GM21528 (cell line): ENCODE results near the gene PLAGL2.
"Not testable (repeated sequence)": the region's sequence is repeated elsewhere in the genome, so short reads cannot be mapped to it uniquely, and the experiment has no call there.

Source experiments
- ATAC-seq: cut with Tn5 transposase; IDR thresholded peaks from one replicate; pipeline ENCODE4 v1.9.1; 2021; ENCODE audit warnings: mild to moderate bottlenecking, moderate library complexity; ENCODE audit not compliant: unreplicated experiment, low FRiP score

Gene PLAGL2

DNA sequence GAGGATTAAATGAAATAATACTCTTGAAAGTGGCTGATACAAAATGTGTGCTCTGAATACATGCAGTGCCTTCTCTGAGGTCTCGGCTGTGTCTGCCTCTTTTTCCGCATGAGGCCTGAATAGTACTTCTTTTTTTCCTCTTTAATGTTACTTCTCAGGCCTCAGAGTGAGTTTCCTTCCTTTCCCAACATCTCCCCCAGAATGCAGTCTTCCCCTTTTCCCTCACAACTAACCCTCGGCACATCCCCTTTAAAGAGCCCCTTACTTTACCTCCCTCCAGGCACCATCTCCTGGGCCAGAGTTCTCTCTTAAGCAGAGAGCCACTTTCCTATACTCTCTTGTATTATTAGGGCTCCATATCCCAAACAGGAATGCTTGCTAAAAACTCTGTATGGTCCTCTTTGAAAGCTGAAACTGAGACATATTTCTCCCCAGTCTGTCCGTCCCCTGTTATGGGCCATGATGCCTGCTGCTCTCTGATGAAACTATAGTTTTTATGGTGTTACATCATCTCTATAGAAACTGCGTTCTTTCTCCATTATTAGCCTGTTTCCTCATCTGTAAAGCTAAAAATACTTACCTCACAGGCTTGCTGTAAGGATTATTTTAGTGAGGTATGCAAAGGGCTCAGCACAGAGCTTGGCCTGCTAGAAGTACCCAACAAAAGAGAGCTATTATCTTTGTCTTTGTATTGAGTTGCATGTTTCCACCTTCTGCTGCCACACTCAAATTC lies 2.3 kb downstream of the PLAGL2 start:
- no peak for ATAC-seq

DNA sequence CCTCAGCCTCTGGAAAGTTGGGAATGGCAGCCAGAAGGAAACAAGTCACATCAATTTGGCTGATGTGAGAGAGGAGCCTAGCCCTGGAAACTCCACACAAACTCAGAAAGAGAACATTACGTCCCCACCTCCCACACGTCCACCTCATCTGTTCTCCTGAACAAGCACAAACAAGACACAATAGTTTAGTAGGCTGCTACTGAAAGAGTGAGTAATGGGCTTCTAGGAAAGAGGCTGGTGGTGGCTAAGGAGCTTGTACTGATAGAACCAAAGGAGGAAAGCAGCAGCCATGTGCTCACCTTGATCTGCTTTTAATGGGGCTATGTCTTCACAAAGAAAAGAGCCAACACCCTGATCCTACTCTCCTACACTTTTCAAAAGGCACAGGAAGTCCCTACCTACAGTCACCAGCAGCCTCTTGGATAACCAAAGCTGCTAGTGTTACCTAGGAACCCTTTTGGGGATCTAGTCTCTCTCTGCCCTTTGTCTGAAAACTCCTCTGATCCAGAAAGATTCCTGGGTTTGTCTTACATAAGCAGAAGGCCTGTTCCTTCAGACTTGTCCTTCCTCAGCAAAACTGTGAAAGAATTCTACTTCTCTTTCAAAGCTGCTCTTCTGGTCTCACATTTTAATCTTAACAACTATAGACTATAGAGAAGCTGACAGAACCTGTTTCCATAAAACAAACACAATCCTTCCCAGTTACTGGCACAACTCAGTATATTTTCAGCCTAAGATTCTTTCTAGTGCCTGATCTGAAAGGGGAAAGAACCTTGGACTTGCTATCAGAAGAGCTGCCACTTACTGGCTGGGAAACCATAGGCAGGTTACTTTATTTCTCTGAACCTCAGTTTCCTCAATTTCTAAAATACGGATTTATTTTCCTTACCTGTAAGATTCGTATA lies 3.1 kb downstream of the PLAGL2 start:
- ATAC-seq: no peak

DNA sequence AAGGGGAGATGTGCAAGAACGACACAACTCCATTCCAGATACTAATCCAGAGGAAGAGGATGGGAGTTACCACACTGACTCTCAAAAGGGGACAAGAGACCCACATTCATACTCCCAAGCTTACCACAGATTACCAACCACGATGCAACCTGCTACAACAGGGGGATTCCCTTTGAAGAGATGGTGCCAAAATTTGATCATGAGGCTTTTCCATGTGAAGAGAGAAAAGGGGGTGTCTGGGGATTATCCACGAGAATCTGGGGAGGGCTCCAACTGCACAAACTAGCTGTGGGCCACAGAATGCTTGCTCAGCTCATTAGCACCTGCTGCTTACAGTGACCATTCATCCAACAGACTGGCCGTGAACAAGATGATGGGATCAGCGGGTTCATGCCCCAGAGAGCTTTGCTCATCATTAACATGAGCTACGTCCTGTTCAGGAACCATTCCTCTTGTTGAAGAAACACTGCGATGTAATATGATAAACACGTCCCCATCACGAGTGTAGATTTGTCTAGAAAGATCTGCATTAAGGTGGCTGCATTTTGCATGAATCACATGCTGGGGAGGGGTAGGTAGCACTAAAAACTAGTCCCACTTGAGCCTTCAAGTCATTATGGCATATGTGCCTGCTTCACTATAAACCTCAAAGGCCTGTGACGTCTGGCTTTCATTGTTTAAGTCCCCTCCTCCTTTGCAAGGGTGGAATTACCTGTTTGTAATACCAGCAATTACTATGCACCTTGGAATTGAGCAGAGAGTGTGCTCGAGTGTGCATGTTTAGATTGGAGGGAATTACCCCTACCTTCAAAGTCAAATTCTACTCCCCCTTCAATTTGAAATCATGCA lies 4.0 kb downstream of the PLAGL2 start:
- ATAC-seq: no peak

DNA sequence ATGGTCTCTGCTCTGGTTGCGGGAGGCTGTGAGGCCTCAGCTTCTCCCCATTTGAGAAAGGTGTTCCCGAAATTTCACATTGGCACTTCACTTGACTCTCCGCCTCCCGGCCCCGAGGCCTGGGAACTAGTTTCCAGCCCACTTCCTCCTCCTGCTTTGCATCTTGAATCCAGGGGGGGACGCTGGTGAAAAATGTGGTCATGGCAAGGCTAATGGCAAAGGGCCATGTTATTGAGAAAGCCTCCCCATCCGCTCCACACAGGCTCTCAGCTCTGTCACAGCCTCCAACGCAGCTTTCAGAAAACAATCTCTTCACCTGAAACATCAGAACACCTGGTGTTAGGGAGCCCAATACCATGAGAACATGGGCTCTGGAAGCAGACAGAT lies 5.6 kb downstream of the PLAGL2 start:
- no peak for ATAC-seq

DNA sequence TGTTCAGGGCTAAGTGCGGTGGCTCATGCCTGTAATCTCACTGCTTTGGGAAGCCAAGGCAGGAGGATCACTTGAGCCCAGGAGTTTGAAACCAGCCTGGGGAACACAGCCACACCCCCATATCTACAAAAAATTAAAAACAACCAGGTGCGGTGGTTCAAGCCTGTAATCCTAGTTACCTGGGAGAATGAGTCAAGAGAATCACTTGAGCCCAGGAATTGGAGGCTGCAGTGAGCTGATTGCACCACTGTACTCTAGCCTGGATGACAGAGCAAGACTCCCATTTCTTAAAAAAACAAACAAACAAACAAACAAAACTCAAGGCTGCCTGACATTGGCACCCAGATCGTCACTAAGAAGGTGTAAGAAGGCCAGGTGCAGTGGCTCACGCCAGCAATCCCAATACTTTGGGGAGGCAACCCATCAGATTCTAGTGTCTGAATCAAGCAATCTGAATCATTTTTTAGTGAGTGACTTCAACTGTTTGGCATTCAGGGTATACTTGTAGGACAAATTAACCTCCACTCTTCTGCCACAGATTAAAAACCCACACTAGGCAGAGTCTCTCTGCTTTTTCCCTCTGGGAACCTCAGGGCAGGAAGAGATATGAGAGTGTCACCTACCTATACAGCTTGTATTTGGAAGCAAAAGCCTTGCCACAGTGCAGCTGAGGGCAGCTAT lies 6.1 kb downstream of the PLAGL2 start:
- ATAC-seq: no peak

DNA sequence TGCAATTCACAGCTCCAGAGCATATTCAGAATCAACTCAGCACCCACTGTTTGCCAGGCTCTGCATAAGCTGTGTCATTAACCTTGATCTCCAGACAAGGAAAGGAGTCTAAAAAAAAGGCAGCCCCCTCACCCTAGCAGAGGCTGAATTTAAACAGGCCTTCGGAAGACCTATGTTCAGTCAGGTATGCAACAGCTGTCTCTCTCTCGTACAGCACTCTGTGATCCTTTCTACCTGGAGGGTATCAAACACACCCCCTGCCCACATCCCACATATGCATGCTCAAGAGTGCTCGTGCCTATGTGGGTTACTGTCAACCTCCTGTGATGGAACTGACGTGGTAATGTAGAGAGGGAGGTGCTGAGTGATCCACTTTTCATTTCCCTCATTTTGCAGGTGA lies 8.5 kb downstream of the PLAGL2 start:
- ATAC-seq: no peak

DNA sequence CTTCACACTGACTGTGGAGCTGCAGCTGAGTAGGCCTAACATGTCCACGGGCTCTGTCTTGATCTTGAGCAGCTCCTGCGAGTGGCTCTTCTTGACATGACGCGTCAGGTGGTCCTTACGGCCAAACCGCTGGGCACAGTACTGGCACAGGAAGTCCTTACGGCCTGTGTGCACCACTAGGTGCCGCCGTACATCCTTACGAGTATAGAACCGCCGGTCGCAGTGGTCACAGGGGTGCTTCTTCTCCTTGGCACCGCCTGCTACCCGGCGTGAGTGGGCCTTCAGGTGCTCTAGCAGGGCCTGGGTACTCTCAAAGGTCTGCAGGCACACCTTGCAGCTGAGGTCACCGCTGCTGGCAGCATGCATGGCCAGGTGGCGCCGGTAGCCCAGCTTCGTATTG lies 10.4 kb downstream of the PLAGL2 start:
- ATAC-seq: not testable (repeated sequence)

DNA sequence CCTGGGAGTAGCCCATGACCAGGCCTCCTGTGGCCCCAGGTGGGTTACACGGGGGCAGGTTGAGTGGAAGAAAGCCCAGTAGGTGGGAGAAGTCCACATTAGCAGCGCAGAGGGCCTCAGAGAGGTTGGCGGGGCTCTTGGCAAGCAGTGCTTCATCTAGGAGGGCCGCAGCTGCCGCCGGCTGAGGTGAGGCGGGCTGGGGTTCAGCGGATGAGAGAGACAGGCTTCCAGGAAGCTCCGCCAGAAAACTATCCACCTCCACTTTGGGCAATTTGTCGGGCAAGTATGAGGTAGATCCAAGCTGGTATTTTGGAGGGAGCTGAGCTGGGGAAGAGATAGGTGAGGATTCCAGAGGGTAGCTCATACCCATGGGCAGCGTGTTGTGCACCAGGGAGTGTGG lies 10.9 kb downstream of the PLAGL2 start:
- ATAC-seq: not testable (repeated sequence)

DNA sequence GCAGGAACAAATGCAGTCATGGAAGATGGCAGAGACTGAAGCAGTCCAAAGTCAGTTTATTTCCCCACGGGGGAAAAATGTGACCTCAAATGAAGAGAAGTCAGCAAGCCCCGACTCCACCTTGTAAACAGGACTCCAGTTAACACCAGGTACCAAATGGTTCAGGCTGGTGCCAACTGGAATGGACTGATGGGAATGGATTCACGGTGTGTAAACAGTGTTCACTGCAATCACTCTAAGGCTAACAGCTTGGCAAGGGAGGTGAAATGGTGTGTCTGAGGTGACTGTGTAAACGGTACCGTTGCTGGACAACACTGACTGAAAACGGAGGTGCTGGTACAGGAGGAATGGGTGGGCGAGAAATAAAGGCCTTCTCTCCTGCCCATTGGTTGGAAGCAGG lies 12.0 kb downstream of the PLAGL2 start:
- ATAC-seq: no peak

DNA sequence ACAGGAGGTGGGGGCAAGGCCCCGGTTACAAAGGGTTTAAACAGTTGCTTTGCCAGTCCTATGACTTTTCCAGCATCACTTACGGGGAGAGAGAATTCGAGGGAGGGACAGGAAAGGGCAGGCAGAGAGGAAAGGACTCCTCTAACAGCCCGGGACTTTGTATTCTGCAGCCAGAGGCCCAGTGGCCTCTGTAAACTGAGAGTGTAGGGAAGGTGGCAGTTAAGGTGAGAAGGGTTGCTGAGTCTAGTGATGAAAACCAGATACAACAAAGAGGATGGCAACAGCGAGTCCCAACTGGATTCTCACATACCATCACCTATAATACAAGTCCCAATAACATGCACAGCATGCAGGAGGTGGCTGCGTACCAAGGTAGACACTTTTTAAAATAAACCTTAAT lies 13.5 kb downstream of the PLAGL2 start:
- ATAC-seq: no peak

DNA sequence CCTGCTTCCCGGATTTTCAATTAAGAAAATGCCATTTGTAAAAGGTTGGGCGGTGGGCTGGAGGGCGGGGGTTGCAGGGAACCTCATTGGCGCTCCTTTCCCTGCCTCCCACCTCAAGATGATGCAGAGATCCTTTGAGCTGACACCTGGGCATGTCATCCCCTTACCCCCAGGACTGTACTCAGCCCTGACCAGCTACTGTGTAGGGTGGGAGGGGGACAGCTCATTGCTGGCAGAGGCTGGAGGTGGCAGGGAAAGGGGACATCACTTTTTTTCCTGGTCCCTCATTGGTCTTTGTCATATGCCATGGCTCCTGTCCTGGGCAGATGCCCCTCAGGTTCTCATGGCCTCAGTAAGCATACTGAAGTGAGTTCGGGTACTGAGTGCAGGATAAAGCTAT lies 14.2 kb downstream of the PLAGL2 start:
- not testable (repeated sequence) for ATAC-seq

DNA sequence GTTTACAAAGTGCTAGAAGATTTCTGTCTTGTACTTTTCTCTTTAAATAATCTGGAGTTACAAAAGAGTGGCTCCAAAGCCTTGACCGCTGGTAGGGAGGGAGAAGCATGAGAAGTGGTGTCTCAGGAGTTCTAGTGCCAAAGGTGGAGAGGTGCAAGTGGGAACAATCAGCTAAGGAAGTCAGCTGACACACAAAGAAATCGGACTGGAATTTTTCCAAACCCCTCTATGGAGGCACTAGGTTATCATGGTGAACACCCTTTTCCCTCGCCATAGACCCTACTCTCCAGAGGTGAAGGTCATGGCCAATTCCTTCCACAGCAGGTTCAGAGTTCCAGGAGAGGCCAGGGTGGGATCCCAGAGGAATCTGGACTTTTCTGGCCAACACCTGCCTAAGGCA lies 14.8 kb downstream of the PLAGL2 start:
- no peak for ATAC-seq

DNA sequence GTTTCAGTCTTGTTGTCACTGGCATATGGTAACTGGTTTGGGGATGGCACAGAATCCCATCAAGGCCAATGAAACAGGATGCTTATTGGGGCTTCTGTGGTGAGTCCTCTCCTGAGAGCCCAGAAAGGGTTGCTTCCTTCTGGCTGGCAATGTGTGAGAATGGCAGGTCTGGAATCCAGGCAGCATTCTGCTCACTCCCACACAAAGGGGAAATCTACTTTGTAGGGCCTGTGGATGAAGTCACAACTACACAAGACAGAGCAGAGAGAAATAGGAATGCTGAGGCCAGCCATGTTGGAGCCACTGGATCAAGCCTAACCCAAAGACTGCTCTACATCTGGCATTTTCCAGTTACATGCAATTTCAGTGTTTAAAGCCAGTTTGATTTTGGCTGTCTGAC lies 15.7 kb downstream of the PLAGL2 start:
- ATAC-seq: no peak

DNA sequence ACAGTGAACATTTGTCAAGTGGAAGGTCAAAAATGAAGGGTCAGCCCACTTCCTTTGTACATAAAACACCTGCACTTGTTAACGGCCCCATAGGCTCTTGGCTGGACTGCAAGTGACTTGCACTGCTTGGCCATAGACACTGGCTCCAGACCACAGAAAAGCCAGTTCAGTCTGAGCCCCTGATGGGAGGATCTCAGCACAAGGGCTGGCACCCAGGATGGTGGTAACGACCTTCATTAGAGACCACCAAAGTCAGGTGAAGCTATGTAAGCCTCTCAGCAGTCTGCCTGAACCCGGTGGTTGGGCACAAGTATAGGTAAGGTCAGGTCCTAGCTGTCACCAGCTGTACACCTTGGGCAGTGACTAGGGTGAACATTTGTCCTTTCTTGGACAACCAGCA lies 16.1 kb downstream of the PLAGL2 start:
- ATAC-seq: no peak

DNA sequence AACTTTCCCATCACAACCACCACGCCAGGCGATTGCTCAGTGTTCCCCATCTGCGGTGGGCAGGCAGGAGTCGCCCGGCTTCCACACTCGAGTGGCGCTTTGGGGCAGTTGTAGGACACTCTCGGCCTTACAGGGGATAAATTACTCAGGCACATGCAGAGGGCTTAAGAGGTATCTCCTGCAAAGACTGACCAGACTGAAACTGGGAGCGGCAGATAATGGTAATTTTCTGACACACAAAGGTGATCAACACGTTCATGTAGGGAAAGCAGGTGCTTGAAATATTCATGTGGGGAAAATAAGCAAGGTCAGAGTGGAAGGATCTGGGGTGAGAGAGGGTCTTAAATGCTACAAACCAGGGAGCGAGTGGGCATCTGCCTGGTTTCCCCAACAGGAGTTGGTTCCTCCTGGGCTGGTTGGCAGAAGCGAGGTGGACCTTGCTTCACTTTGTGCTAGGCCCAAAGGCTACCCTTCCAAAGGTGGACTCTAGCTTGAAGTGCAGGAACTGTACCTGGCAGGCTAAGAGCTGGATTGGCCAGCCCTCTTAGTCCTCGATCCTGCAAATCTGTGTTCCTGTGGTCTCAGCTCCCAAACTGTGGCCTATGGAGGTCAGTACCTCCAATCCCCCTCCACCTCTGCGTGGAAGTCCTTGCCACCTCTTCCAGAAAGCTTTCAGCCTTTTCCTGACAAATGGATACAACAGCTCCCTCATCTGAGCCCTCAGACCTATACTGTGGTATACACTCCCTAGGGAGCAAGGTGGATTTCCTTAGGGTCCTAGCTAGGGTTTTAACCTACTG lies 16.7 kb downstream of the PLAGL2 start:
- no peak for ATAC-seq

DNA sequence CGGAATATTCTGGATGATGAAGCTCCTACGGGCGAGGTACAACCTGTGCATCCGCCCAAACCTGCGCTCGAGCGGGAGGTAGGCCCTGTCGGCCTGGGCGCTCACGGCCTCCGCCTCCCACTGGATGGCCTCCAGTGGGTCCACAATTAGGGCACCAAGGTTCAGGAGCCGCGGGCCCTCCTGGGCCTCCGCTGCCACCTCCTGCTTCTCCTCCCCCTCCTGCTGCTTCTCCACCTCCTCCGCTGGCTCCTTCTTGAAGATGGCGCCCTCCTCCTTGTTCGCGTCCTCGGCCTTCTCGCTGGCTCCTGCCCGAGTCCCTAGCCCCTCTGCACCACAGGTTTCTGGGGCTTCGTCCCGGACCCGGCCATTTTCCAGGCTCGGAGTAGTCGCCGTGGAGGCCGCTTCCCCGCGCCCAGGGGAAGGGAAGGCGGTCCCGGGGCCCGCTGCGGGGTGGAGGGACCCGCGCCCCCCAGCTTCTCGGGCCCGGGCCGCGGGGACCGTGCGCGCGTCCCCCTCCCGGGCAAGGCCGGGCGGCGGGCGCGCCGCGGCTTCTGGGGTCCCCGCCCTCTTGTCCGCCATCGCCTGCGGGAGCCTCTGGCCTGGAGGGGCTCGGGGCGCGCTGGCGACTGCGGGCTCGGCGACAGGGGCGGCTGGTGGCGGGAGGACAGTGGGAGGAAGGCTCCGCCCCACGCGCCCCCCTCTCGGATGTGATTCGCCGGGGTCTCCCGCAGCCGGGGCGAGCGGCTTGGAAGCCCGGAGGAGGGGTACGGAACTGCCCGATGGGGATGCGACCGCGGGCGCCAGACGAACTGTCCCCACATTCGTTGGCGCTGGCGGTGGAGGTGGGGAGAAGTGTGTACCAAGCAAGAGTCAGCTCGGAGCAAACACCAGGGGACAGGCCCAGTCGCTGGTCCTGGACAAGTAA lies 17.6 kb downstream of the PLAGL2 start:
- no peak for ATAC-seq

DNA sequence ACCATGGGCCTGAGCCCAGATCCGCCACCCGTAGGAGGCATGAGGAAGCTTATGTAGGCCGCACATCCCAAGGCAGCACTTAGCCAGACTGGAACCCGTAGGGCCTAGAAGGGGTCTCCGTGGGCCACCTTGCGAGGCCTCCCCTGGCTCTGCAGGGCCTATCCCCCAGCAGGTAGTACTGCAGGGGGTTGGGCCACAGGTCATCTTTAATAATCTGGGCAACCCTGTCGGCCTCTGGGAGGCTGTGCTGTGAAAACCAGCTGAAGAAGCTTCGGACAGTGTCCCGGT lies 18.5 kb downstream of the PLAGL2 start:
- no peak for ATAC-seq

DNA sequence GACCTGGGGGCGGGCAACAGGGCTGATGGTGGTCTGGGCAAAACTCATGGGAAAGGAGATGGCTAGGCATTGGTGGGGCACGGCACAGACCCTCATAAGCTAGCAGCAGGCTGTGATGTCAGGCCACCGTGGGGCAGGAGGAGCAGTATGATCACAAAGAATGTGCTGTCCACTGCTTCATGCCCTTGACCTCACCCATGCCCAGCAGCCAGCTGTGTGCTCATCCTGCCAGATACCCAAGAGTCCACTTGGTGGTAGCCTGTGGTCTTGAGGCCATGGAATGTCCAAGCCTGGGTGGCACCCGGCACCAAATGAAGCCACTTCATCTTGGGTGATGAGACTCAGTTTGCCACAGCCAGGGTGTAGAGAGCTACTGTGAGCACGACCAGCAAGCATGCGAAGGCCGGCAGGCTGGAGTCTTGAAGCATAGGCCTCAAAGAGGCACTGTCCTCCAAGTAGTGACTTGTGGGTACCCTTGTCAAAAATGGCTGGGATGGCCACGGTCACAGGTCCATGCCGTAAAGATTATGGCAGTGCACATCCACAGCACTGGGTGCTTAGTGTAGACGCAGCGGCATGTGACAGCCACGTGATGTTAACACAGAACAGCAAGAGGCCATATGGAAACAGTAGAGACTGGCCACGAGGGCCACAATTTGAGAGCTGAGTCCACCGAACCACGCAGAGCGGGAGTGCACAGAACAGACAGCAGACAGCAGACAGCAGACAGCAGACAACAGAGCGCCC lies 19.0 kb downstream of the PLAGL2 start:
- no peak for ATAC-seq
